Head of caudate nucleus (tissue), 42 donors: ENCODE data around the gene RNASEH2A.
"Not testable (repeated sequence)": the region's sequence is repeated elsewhere in the genome, so short reads cannot be mapped to it uniquely, and the experiment has no call there.

ENCODE experiments used
- DNase-seq, 42 donors: peaks; one replicate each; pipeline versions ENCODE4 v3.0.0 to v3.0.0-alpha.2; 2020 to 2021; ENCODE audit warnings: mixed read lengths in 7 of 42
- intact Hi-C: fragments of 100-400 bp; cut with DNase I; formaldehyde crosslinking; loops from one replicate; pipeline ENCODE4 v1.15.0; 2022

RNASEH2A gene

GRCh38 chr19:12804051-12804450 lies 2.3 kb upstream of the RNASEH2A start:
- intact Hi-C loops, result no loop called here
- no peak for DNase-seq

GRCh38 chr19:12815088-12815487 lies 8.7 kb downstream of the RNASEH2A start:
- intact Hi-C loops, result no loop called here
- no peak for DNase-seq

- intact Hi-C loops, DNase-seq: not testable (repeated sequence)
These were observed 10.8 kb downstream of the RNASEH2A start for GRCh38 chr19:12817188-12817587.

- DNase-seq, intact Hi-C loops: not testable (repeated sequence)
These were observed 11.4 kb downstream of the RNASEH2A start for GRCh38 chr19:12817810-12818209.

- no peak for DNase-seq
- intact Hi-C loops, result no loop called here
These were observed 15.4 kb downstream of the RNASEH2A start for GRCh38 chr19:12821761-12822160.

GRCh38 chr19:12825254-12826131 lies 19.1 kb downstream of the RNASEH2A start:
- intact Hi-C loops, result no loop called here
- DNase-seq, result no peak

- DNase-seq, result peak in 18 of 42 donors; percentile 15 to 58 (median 35)
- intact Hi-C loops, result no loop called here
These were observed 22.1 kb downstream of the RNASEH2A start for GRCh38 chr19:12828494-12828893.

- no peak for DNase-seq
- intact Hi-C loops, result no loop called here
These were observed 27.0 kb downstream of the RNASEH2A start for GRCh38 chr19:12833418-12833737.

GRCh38 chr19:12833738-12834565 lies 27.6 kb downstream of the RNASEH2A start:
- intact Hi-C loops, result no loop called here
- peak in 13 of 42 donors; percentile 12 to 52 (median 33) for DNase-seq

- intact Hi-C loops, result no loop called here
- DNase-seq, result no peak
These were observed 28.2 kb downstream of the RNASEH2A start, which contains the start of gene RTBDN for GRCh38 chr19:12834566-12834943. TSS of gene RTBDN (minus strand) at chr19:12834579. CDS start at chr19:12829979, 4,600 bp downstream.

- DNase-seq, result peak in 16 of 42 donors; percentile 17 to 59 (median 29)
- intact Hi-C loops, result no loop called here
These were observed 28.8 kb downstream of the RNASEH2A start for GRCh38 chr19:12834976-12835757.

- intact Hi-C loops, result no loop called here
- no peak for DNase-seq
These were observed 30.1 kb downstream of the RNASEH2A start for GRCh38 chr19:12836529-12836863.

- intact Hi-C loops, result no loop called here
- peak in 15 of 42 donors; percentile 2 to 70 (median 32) for DNase-seq
These were observed 30.8 kb downstream of the RNASEH2A start for GRCh38 chr19:12837225-12837624.

GRCh38 chr19:12838182-12838885 lies 31.9 kb downstream of the RNASEH2A start, which contains the start of gene MAST1:
TSS of gene MAST1 (plus strand) at chr19:12838515. CDS start at chr19:12838573, 58 bp downstream.
- intact Hi-C loops, result no loop called here
- DNase-seq, result peak in 37 of 42 donors; percentile 26 to 78 (median 58)

GRCh38 chr19:12838886-12839756 lies 32.7 kb downstream of the RNASEH2A start:
- no peak for DNase-seq
- intact Hi-C loops, result no loop called here

GRCh38 chr19:12840091-12841079 lies 34.0 kb downstream of the RNASEH2A start:
- intact Hi-C loops, result no loop called here
- peak in 29 of 42 donors; percentile 11 to 64 (median 39) for DNase-seq
